T-helper 9 cell (primary cell): ENCODE measurements around the gene SPDYE4.

Experiments used
- DNase-seq: peaks from one replicate; pipeline ENCODE4 v3.0.0-alpha.2; 2020

SPDYE4 gene

GRCh38 chr17:8740486-8740885 lies 17.9 kb downstream of the SPDYE4 start:
- DNase-seq, result peak; percentile 40

- no peak for DNase-seq
These were observed 19.2 kb downstream of the SPDYE4 start for GRCh38 chr17:8739097-8739496.

GRCh38 chr17:8736796-8737195 lies 21.6 kb downstream of the SPDYE4 start:
- no peak for DNase-seq

GRCh38 chr17:8736362-8736761 lies 22.0 kb downstream of the SPDYE4 start:
- DNase-seq, result no peak

GRCh38 chr17:8735336-8735939 lies 22.9 kb downstream of the SPDYE4 start:
- no peak for DNase-seq

GRCh38 chr17:8734876-8735275 lies 23.5 kb downstream of the SPDYE4 start:
- DNase-seq, result no peak

GRCh38 chr17:8732406-8733085 lies 25.8 kb downstream of the SPDYE4 start:
- DNase-seq, result no peak

GRCh38 chr17:8729860-8730259 lies 28.5 kb downstream of the SPDYE4 start:
- no peak for DNase-seq

- DNase-seq, result no peak
These were observed 28.9 kb downstream of the SPDYE4 start for GRCh38 chr17:8729421-8729820.

GRCh38 chr17:8728971-8729370 lies 29.4 kb downstream of the SPDYE4 start:
- no peak for DNase-seq

- DNase-seq, result no peak
These were observed 30.0 kb downstream of the SPDYE4 start for GRCh38 chr17:8728251-8728938.

GRCh38 chr17:8726941-8727555 lies 31.3 kb downstream of the SPDYE4 start:
- no peak for DNase-seq

- DNase-seq, result no peak
These were observed 32.2 kb downstream of the SPDYE4 start for GRCh38 chr17:8725881-8726876.

- DNase-seq, result no peak
These were observed 33.9 kb downstream of the SPDYE4 start for GRCh38 chr17:8724451-8724850.

GRCh38 chr17:8720596-8720995 lies 37.8 kb downstream of the SPDYE4 start:
- no peak for DNase-seq

- DNase-seq, result no peak
These were observed 38.8 kb downstream of the SPDYE4 start for GRCh38 chr17:8719291-8720246.

- no peak for DNase-seq
These were observed 40.3 kb downstream of the SPDYE4 start for GRCh38 chr17:8718001-8718563.

GRCh38 chr17:8713878-8714277 lies 44.5 kb downstream of the SPDYE4 start:
- DNase-seq, result no peak

- no peak for DNase-seq
These were observed 45.0 kb downstream of the SPDYE4 start for GRCh38 chr17:8713315-8713714.

GRCh38 chr17:8712698-8713097 lies 45.6 kb downstream of the SPDYE4 start:
- no peak for DNase-seq

- no peak for DNase-seq
These were observed 47.1 kb downstream of the SPDYE4 start for GRCh38 chr17:8711291-8711690.
